NCI-H1436 (cell line): ENCODE measurements around the gene TOR1AIP2.
A peak's percentile ranks its signal among the peaks of the same experiment; 100 is the strongest.
"Not testable (repeated sequence)": the region's sequence is repeated elsewhere in the genome, so short reads cannot be mapped to it uniquely, and the experiment has no call there.

Experiments
- DNase-seq: peaks from one replicate; lab custom pipeline; 2025; lab: John Stamatoyannopoulos, UW

Gene TOR1AIP2

GRCh38 chr1:179875596-179876299, 1.9 kb downstream of the TOR1AIP2 start:
- DNase-seq = no peak

DNA sequence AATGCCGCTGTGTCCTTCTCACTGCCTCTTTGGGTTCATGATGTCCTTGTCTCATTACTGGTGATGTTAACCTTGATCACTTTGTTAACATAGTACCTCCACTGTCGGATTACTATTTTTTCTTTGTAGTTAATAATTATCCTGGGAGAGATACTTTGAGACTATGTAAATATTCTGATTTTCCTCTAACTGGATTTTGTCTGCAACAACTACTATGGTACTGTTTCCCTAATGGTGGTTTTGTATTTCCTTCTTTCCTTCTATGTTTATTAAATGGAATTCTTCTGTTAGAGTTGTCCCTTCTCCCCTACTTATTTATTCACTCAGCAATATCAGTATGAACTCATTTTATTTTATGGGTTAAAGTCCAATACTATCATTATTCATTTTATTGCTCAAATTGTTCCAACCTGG, 4.2 kb downstream of the TOR1AIP2 start:
- no peak for DNase-seq

- DNase-seq = no peak
Observed at GRCh38 chr1:179872558-179872957, 5.0 kb downstream of the TOR1AIP2 start.

DNA sequence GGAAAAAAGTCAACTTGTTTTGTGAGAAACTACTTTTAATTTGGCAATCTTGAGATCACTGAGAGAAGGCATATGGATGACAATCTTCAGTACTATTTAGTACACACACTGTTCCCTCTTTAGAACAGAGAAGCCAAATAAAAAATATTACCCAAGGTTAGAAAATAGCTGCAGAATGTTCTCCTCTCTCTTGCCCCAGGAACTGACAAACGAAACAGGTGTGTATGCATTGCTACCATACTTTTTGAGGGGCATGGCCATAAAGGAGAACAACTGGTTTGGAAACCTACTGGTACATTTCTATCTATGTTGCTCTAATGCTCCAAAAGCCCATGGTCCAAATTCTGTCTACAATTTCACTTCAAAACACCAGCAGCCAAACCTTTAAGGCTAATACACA, 5.7 kb downstream of the TOR1AIP2 start:
- no peak for DNase-seq

DNA sequence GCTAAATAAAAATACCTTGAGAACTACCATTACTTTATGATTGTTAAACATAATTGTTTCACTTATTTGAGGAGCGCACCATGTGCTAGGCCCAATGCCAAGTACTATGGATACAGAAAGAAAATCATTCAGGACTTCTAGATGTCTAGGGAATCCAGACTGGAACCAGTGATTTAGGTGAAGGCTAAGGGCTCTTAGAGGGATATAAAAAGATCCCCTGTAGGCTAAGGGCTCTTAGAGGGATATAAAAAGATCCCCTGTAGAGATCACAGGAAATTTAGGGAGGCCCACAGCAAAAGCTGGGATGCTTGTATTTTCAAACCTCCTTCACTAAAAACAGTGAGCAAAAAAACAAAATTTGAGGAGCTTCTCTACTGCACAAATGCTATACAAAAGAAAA, 6.7 kb downstream of the TOR1AIP2 start:
- no peak for DNase-seq

DNA sequence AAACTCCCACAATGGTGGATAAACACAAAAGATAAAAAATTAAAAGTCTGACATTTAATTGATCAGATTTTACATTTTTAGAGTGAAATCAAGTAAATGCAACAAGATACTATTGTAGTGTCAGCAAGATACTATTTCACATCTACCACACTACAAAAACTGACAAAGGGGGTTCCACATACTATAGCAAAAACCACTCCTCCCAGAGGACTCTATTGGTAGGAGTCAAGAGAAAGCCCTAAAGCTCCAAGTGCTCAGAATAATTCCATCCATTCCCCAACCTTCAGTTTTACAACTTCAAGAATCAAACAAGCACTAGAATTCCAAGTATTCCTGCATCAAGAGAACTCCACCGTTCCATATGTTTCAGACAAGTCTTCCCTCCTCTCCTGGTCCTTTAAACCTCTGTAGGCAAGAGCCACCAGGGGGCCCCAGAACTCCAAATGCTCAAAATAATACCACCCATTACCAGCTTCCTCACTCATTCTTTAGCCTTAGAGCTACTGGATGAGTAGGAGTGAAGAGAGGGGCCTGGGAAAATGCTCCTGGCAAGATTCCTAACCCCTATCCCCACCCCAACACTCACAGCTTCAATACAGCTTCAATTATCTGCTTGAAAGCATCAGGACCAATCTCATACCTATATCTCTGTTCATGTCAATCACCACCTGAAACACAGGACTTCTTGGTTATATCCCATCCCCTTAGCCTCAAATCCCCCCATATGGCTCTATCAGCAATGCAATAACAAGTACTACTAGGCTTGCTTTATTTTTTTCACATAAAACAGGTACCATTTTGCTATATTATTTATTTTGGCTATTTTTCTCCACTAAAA, 9.9 kb downstream of the TOR1AIP2 start:
- peak; percentile 2 for DNase-seq

- DNase-seq = no peak
Observed at GRCh38 chr1:179866616-179867015, 11.0 kb downstream of the TOR1AIP2 start.

GRCh38 chr1:179865377-179865776, 12.2 kb downstream of the TOR1AIP2 start:
- DNase-seq = no peak

DNA sequence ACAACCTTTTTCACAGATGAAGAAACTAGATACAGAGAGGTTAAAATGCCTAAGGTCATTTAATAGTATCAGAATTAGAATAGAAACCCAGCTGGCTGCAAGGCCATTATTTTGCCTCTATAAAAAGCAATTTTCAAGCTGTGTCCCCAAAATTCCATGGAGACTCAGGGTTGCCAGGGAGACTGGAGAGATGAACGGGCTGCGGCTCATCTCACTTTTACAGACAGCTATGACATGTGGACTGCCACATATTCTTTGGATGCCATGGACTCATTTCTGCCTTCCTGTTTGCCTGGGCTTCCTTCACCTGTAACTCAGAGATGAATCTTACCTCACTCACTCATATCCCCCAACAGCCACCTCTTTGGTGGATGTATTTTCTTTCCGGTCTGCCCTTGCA, 17.0 kb downstream of the TOR1AIP2 start:
- DNase-seq = no peak

- no peak for DNase-seq
Observed at GRCh38 chr1:179857009-179857408, 20.6 kb downstream of the TOR1AIP2 start.

DNA sequence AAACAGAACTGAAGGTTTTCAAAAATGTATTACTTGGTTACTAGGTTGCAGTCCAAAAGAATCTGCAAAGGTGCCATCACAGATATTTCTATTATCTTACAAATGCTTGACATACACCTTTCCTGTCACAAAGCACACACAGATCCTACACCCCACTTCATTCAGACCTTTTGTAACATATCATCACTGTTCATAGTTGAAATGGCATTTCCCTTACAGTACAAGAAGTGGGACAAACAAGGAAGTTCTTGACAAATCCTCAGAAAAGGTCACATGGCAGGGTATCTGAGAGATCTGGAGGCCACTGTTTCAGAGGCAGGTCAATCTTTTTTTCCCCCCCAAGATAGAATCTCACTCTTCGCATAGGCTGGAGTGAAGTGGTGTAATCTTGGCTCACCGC, 21.3 kb downstream of the TOR1AIP2 start:
- DNase-seq = no peak

DNA sequence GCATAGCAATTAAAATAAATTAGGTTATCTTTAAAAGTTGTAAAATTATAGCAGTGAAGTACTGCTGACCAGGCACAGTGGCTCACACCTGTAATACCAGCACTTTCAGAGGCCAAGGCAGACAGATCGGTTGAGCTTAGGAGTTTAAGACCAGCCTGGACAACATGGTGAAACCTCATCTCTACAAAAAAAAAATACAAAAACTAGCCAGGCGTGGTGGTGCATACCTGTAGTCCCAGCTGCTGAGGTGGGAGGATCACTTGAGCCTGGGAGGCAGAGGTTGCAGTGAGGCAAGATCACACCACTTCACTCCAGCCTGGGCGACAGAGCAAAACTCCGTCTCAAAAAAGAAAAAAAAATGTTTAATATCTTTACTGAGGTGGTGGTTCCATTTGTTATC, 21.8 kb downstream of the TOR1AIP2 start:
- DNase-seq = not testable (repeated sequence)

DNA sequence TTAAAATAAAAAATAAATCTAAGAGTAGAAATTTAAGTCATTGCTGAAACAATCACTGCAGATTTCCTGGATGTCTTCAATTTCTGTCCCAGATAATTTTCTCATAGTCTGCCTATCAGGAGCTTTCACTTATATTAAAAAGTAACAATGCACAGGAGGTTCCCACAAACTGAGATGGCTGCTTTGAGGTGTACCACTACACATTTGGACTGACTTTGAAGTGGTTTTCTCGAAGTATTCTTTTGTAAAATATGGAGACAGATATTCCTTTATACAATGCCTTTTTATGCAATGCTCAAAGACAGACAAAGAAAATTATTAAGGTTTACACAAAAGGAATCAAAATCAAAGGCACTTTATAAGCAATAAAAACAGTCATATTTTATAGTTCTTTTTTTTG, 24.5 kb downstream of the TOR1AIP2 start:
- no peak for DNase-seq

DNA sequence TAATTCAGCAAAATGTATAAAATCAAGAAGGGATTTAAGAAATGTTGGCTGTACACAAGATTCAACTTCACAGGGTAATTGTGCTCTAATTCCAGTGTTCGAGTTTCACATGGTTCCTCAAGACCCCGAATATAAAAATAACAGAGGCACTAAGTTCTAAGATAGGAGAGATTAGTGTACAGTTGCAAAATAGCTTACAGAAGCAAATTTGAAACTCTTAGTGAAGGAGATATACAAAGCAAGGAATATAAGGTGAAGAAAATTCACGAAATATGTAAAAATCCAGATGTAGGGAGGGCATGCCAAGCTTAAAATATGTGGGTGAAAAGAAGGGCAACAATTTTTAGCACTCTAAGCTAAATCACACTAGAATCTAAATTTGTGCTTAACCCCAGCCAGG, 29.4 kb downstream of the TOR1AIP2 start:
- DNase-seq = no peak

GRCh38 chr1:179840107-179840506, 37.5 kb downstream of the TOR1AIP2 start:
- no peak for DNase-seq

GRCh38 chr1:179836686-179837445, 40.7 kb downstream of the TOR1AIP2 start:
- DNase-seq = not testable (repeated sequence)

DNA sequence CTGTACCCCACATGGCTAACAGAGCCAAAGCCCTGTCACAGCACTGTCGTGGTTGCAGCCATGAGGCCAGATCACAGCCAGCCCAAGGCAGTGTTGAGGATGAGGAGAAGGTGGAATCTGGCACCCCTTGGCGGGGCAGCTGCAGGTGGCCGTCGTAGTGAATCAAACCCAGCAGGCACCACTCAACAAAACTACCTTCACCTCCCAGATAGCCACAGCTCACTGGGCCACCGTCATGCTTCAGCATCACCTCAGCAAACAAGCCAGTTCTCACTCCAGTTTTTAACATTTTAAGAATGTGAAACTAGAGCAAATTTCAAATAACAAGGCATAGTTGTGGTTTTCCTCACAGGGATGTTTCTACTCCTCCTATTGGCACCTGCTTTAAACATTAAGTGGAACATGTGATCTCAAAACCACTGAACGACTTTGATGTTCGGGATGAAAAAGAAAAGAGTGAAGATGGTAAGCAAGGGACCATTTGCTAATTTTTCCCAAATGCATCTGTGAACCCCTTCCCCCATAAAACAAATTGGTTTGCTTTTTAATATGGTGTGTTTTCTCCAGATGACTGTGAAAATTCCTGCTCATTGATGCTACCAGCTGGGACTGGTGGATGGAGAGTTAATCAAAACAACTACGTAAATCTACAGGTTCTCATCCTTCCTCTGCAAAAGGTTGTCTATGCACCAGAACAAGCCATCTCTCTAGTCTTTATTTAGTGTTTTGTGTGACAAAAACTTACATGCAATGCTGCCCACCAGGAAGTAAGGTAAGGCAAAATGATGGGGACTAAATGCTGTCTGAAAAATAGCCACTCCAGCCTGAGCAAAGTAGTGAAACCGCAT, 45.5 kb downstream of the TOR1AIP2 start:
- no peak for DNase-seq

GRCh38 chr1:179831225-179831624, 46.4 kb downstream of the TOR1AIP2 start:
- no peak for DNase-seq

- DNase-seq = no peak
Observed at GRCh38 chr1:179828554-179829110, 49.0 kb downstream of the TOR1AIP2 start.

DNA sequence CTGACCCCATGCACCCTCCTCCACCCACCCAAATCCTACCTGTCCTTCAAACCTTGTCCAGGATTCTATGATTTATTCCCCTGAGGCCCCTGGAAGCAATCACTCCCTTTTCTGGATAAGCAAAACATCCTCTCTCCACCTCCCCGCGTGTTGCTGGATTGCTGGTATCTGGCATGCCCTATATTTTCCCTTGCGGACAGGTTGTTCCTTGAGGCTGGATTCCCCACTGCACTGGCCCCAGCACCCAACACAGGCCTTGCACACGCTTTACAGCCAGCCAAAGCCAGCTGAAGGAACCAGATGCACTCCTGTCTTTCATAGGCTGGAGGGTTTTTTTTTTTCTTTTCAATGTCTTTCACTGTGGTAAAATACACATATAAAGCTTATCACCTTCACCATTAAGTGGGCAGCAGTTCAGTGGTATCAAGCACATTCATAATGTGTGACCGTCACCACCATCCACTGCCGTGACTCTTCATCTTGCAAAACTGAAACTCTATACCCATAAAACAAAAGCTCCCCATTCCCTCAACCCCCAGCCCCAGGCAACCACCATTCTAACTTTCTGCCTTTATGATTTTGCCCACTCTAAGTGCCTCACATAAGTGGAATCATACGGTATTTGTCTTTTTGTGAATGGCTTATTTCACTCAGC, 50.9 kb downstream of the TOR1AIP2 start:
- DNase-seq = no peak
